ENCODE data around the gene PKLR.

DNA sequence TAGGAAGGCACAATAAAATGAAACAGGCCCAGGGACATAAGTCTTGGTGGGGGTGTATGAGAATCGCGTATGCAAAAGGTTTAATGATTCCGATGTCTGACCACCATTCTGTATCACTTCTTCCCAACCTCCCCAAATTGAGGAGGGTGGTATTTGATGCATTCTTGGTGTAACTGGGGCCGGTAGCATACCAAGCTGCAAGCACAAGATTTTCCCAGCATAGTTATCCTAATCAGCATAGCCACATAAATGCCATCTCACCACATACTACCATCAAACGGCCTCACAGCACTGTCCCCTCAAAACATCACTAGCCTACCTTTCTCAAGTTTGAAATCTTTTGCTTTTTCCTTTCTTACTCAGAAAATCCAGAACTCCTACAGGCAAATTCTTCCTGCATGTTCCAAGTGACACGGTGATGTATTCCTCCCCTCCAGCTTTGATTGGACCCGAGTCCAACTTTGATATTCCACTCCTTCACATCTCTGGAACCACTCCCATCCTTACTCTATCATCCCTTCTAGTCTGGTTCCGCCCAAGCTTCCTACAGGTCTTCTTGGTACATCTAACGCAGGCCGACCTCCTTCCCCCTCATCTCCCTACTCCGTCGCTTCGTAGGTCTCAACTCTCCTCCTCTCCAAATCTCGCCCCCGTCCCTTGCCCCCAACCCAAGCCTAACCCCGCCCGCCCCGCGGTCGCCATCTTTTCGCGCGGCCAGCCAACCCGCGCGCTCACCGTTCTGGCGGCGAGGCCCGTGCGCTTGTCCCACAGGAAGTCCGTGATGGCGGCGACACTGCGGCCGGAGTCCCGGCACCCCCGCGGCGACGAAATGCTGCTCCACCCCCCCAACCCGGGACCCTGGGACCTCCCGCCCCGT is 28.5 kb downstream of the PKLR start:
- TF ChIP-seq GATA3 (IDR thresholded peaks at IDR 0.05; ENCODE audit: low read depth, low read length) (no peak), GATA2 (IDR thresholded peaks at IDR 0.05; ENCODE audit: low read depth, low read length) (no peak)
